Ishikawa (cell line): ENCODE data around the gene CIITA.

Experiments used
- CEBPB ChIP-seq: IDR thresholded peaks from 2 replicates; pipeline ENCODE4 v1.6.1; 2012
- EP300 ChIP-seq: IDR thresholded peaks from 2 replicates; pipeline ENCODE4 v1.6.1; 2012; ENCODE audit warnings: borderline replicate concordance
- FOXM1 ChIP-seq: IDR thresholded peaks from 2 replicates; pipeline ENCODE4 v1.6.1; 2012; ENCODE audit warnings: low read depth, borderline replicate concordance
- MAX ChIP-seq: IDR thresholded peaks from 2 replicates; pipeline ENCODE4 v1.6.1; 2012
- RAD21 ChIP-seq: IDR thresholded peaks from 2 replicates; pipeline ENCODE4 v1.6.1; 2012; ENCODE audit warnings: low read depth
- REST ChIP-seq: IDR thresholded peaks from 2 replicates; pipeline ENCODE4 v1.6.1; 2012; ENCODE audit warnings: low read depth, mild to moderate bottlenecking
- TAF1 ChIP-seq: IDR thresholded peaks from 2 replicates; pipeline ENCODE4 v1.6.1; 2012; ENCODE audit warnings: low read depth, mild to moderate bottlenecking
- TEAD4 ChIP-seq: IDR thresholded peaks from 2 replicates; pipeline ENCODE4 v1.6.1; 2012
- YY1 ChIP-seq: IDR thresholded peaks from 2 replicates; pipeline ENCODE4 v1.6.1; 2012; ENCODE audit warnings: low read depth

- TF ChIP-seq MAX: 0 out of 2 replicates have a peak, but pooled peaks have one; percentile 15
- TF ChIP-seq RAD21: no peak
- no peak for TF ChIP-seq FOXM1
- TF ChIP-seq EP300: no peak
- no peak for TF ChIP-seq CEBPB
- TF ChIP-seq YY1: no peak
- TF ChIP-seq TAF1: no peak
- TF ChIP-seq REST: no peak
- TF ChIP-seq TEAD4: no peak
Measured at GRCh38 chr16:10941127-10941933, 64.3 kb downstream of the CIITA start.
